HepG2 (cell line): ENCODE measurements around the gene AGRN. TPM values are rescaled to one million over a fixed set of nuclear protein-coding genes. Genes with fewer than 3 reads are reported as not detected.

ENCODE experiments used
- HNF1A ChIP-seq, 2 experiments: sonication (generic) in 1 of 2; formaldehyde crosslinking in 1 of 2; IDR thresholded peaks; 2 replicates each; pipeline versions ENCODE4 v1.4.0 to v1.6.1; 2016 to 2020; ENCODE audit warnings: borderline replicate concordance in 1 of 2, low read depth in 1 of 2, mild to moderate bottlenecking in 1 of 2, missing genetic modification reagents in 1 of 2
- NFE2L1 ChIP-seq: sonication (generic); formaldehyde crosslinking; IDR thresholded peaks from 2 replicates; pipeline ENCODE4 v1.4.0; 2020; ENCODE audit warnings: missing genetic modification reagents, mild to moderate bottlenecking, borderline replicate concordance
- PRPF4 ChIP-seq: fragments of 200-400 bp; formaldehyde crosslinking; IDR thresholded peaks from 2 replicates; pipeline ENCODE4 v1.6.1; 2016; ENCODE audit warnings: low read length, low read depth; ENCODE audit not compliant: poor library complexity, severe bottlenecking
- REL ChIP-seq: sonication (generic); formaldehyde crosslinking; conservative IDR thresholded peaks from 2 replicates; pipeline ENCODE4 v1.8.0; 2022; ENCODE audit warnings: mild to moderate bottlenecking, missing genetic modification reagents, moderate library complexity
- SNAPC4 ChIP-seq: sonication (generic); formaldehyde crosslinking; IDR thresholded peaks from 2 replicates; pipeline ENCODE4 v1.4.0; 2020; ENCODE audit warnings: mild to moderate bottlenecking, missing genetic modification reagents
- TARDBP ChIP-seq: sonication (generic); formaldehyde crosslinking; IDR thresholded peaks from 2 replicates; pipeline ENCODE4 v1.8.0; 2022; ENCODE audit warnings: mild to moderate bottlenecking, missing genetic modification reagents
- ZBTB14 ChIP-seq: sonication (generic); formaldehyde crosslinking; IDR thresholded peaks from 2 replicates; pipeline ENCODE4 v1.4.0; 2020; ENCODE audit warnings: missing genetic modification reagents
- ZNF20 ChIP-seq: sonication (generic); formaldehyde crosslinking; IDR thresholded peaks from 2 replicates; pipeline ENCODE4 v1.4.0; 2020; ENCODE audit warnings: mild to moderate bottlenecking, moderate library complexity, missing genetic modification reagents
- ZNF512B ChIP-seq: sonication (generic); formaldehyde crosslinking; IDR thresholded peaks from 2 replicates; pipeline ENCODE4 v1.5.1; 2020; ENCODE audit warnings: missing genetic modification reagents, mild to moderate bottlenecking, borderline replicate concordance
- ZNF563 ChIP-seq: sonication (generic); formaldehyde crosslinking; IDR thresholded peaks from 2 replicates; pipeline ENCODE4 v1.8.0; 2022; ENCODE audit warnings: mild to moderate bottlenecking, moderate library complexity, missing genetic modification reagents
- ZNF576 ChIP-seq: sonication (generic); formaldehyde crosslinking; IDR thresholded peaks from 2 replicates; pipeline ENCODE4 v1.4.0; 2020; ENCODE audit warnings: mild to moderate bottlenecking, missing genetic modification reagents
- ZNF614 ChIP-seq: IDR thresholded peaks from 2 replicates; pipeline ENCODE4 v1.6.1; 2018; ENCODE audit warnings: missing biosample characterization, missing genetic modification reagents, inconsistent platforms, borderline replicate concordance
- polyA plus RNA-seq, 8 experiments: library from polyadenylated mRNA; depleted of rRNA in 3 of 8; stranded (reverse) in 7 of 8; unstranded in 1 of 8; fragments of >200 nt; fragmentation: Illumina TruSeq in 4 of 8; extraction: Trizol in 4 of 8; gene quantifications; 2 replicates each; pipeline versions ENCODE4 v1.2.1 to v1.2.3, GENCODE V29; 2011 to 2016; ENCODE audit warnings: low read depth in 4 of 8, missing spikeins in 1 of 8, mixed read lengths in 1 of 8; ENCODE audit not compliant: insufficient read depth in 1 of 8
- total RNA-seq, 5 experiments: library from RNA; depleted of rRNA; stranded (reverse); fragments of >200 nt; fragmentation: Illumina TruSeq; extraction: Trizol; gene quantifications; 2 replicates each; pipeline ENCODE4 v1.2.3, GENCODE V29; 2016; ENCODE audit warnings: low read depth in 1 of 5

Gene AGRN
- total and polyA plus RNA-seq, 2 of the 13 experiments (the other 11 are each of a cell fraction or from before 2014, with no cell fraction given) = 29.8 to 65.2 TPM

- peak; percentile 40; the same call in 1 of the 2 replicates for TF ChIP-seq TARDBP (CRISPR knock-in tag)
- TF ChIP-seq ZNF576 (CRISPR knock-in tag) = 0 out of 2 replicates have a peak, but pooled peaks have one; percentile 21
- TF ChIP-seq PRPF4 = no peak
- peak; percentile 71; the same call in 1 of the 2 replicates for TF ChIP-seq ZNF563 (CRISPR knock-in tag)
- TF ChIP-seq NFE2L1 = no peak
- no peak for TF ChIP-seq HNF1A (IDR thresholded peaks at IDR 0.05; ENCODE audit: low read depth)
- TF ChIP-seq HNF1A (CRISPR knock-in tag; IDR thresholded peaks at IDR 0.05; ENCODE audit: borderline replicate concordance) = peak; percentile 39; the same call in 1 of the 2 replicates
- no peak for TF ChIP-seq ZBTB14 (CRISPR knock-in tag)
- TF ChIP-seq REL (CRISPR knock-in tag) = peak; percentile 83; the same call in 1 of the 2 replicates
- TF ChIP-seq ZNF512B = no peak
- TF ChIP-seq ZNF614 (CRISPR knock-in tag) = 0 out of 2 replicates have a peak, but pooled peaks have one; percentile 12
- no peak for TF ChIP-seq ZNF20 (CRISPR knock-in tag)
- TF ChIP-seq SNAPC4 (CRISPR knock-in tag) = peak; percentile 20; the same call in 1 of the 2 replicates
Measured at GRCh38 chr1:1063945-1064831, 44.3 kb downstream of the AGRN start (continued).
